Progenitor cell of endocrine pancreas (in vitro differentiated cells): ENCODE data around the gene CYP2R1. TPM values are rescaled to one million over a fixed set of nuclear protein-coding genes. Genes with fewer than 3 reads are reported as not detected.

Experiments
- DNase-seq: peaks from one replicate; pipeline ENCODE4 v3.0.0; 2021; ENCODE audit warnings: low spot score; ENCODE audit not compliant: unreplicated experiment
- H3K27ac Mint-ChIP-seq: 2 replicates; pipeline ENCODE4 v1.8.0; 2021; ENCODE audit warnings: mild to moderate bottlenecking, moderate library complexity, mixed read lengths
- H3K27me3 Mint-ChIP-seq: 2 replicates; pipeline ENCODE4 v1.8.0; 2021; ENCODE audit warnings: mixed read lengths
- H3K36me3 Mint-ChIP-seq: 2 replicates; pipeline ENCODE4 v1.8.0; 2022; ENCODE audit warnings: mixed read lengths; ENCODE audit not compliant: insufficient read depth
- H3K4me1 Mint-ChIP-seq: 2 replicates; pipeline ENCODE4 v1.8.0; 2021; ENCODE audit warnings: low read depth, mixed read lengths
- H3K4me3 Mint-ChIP-seq: 2 replicates; pipeline ENCODE4 v1.8.0; 2021; ENCODE audit warnings: low read depth, mild to moderate bottlenecking, moderate library complexity, mixed read lengths
- H3K9me3 Mint-ChIP-seq: 2 replicates; pipeline ENCODE4 v1.8.0; 2021; ENCODE audit warnings: low read depth, mixed read lengths
- total RNA-seq: library from RNA; stranded (reverse); gene quantifications from 2 replicates; pipeline ENCODE4 v1.2.1, GENCODE V29; 2021
- TF ChIP-seq, protein P1 (sequence below): fragments of 200-600 bp; sonication (generic); IDR thresholded peaks from one replicate; pipeline ENCODE4 v1.5.0; 2021; ENCODE audit warnings: antibody characterized with exemption, mild to moderate bottlenecking; ENCODE audit not compliant: unreplicated experiment

Gene CYP2R1
- total RNA-seq, 1 donor from 2014 or later = 14.9 TPM

GRCh38 chr11:14927146-14927545, 35.1 kb upstream of the CYP2R1 start:
- Mint-ChIP-seq H3K27ac (no peak overlapping the region), H3K36me3 (no peaks in the 10 kb centered on the region), H3K9me3 (no peaks in the 10 kb centered on the region), H3K4me3 (no peak overlapping the region), H3K4me1 (no peaks in the 10 kb centered on the region), H3K27me3 (peaks cover 7% of the 10 kb centered on the region)
- no peak for DNase-seq
- TF ChIP-seq, protein P1, sequence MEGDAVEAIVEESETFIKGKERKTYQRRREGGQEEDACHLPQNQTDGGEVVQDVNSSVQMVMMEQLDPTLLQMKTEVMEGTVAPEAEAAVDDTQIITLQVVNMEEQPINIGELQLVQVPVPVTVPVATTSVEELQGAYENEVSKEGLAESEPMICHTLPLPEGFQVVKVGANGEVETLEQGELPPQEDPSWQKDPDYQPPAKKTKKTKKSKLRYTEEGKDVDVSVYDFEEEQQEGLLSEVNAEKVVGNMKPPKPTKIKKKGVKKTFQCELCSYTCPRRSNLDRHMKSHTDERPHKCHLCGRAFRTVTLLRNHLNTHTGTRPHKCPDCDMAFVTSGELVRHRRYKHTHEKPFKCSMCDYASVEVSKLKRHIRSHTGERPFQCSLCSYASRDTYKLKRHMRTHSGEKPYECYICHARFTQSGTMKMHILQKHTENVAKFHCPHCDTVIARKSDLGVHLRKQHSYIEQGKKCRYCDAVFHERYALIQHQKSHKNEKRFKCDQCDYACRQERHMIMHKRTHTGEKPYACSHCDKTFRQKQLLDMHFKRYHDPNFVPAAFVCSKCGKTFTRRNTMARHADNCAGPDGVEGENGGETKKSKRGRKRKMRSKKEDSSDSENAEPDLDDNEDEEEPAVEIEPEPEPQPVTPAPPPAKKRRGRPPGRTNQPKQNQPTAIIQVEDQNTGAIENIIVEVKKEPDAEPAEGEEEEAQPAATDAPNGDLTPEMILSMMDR = no peak

- peaks cover 3% of the 10 kb centered on the region for H3K27me3 Mint-ChIP-seq
- TF ChIP-seq, protein P1 = no peak
- H3K36me3 Mint-ChIP-seq = no peaks in the 10 kb centered on the region
- no peak overlapping the region for H3K4me3 Mint-ChIP-seq
- no peaks in the 10 kb centered on the region for H3K9me3 Mint-ChIP-seq
- no peaks in the 10 kb centered on the region for H3K4me1 Mint-ChIP-seq
- no peak overlapping the region for H3K27ac Mint-ChIP-seq
- DNase-seq = no peak
These were observed 32.3 kb upstream of the CYP2R1 start for GRCh38 chr11:14924318-14924717.

DNA sequence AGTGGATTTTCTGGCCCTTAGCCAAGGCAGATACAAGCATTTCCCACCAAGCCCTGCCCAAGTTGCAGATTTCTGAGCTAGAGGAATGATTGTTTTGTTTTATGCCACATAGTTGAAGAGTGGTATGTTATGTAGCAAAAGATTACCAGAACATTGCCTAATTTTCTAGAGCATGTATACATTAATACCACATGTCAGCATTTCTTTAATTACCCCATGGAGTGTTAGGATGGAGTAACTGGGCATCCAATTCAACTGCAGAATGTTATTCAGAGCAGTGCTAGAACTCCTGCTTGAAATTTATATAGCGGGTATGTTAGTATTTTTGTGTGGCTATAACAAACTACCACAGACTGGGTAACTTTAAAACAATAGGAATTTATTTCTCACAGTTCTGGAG, 24.4 kb upstream of the CYP2R1 start:
- H3K4me3 Mint-ChIP-seq = no peak overlapping the region

GRCh38 chr11:14914536-14914935, 22.5 kb upstream of the CYP2R1 start:
- Mint-ChIP-seq H3K4me1 (no peaks in the 10 kb centered on the region), H3K27me3 (peaks cover 2% of the 10 kb centered on the region), H3K36me3 (no peaks in the 10 kb centered on the region), H3K4me3 (no peak overlapping the region), H3K27ac (no peak overlapping the region), H3K9me3 (no peaks in the 10 kb centered on the region)
- no peak for DNase-seq
- TF ChIP-seq, protein P1 = no peak

More for the DNA sequence above, 24.4 kb upstream of the CYP2R1 start:
- Mint-ChIP-seq H3K27ac (no peak overlapping the region), H3K9me3 (no peaks in the 10 kb centered on the region), H3K36me3 (no peaks in the 10 kb centered on the region), H3K27me3 (peaks cover 2% of the 10 kb centered on the region), H3K4me1 (no peaks in the 10 kb centered on the region)
- TF ChIP-seq, protein P1 = no peak
- DNase-seq = no peak

DNA sequence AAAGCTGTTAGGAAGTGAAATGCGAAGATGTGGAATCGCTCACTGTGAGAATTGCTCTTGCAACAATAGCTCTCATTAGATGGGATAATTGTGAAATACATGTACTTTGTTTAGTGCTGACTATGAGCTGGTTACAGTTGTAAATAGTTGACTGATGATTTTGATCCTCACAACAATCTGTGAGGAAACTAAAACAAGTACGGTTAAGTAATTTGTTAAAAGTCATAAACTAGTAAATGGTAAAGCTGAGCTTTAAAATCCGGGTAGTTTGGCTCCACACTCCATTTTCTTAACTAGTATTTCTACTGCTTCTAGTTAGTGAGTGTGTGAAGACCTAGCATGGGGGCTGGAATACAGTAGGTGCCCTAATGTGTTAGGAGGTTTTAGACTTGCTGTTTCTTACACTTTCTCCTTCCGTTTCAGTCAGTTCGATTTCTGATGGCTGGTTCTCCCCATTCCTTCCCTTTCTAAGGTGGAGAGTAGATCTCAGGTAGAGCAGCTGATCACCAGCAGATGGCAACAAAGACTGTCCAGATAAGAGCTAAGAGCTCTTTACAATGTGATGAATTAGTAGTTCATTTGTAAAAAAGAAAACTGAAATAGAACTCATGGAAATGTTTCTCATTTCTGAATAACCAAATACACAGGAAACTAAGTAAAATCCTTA, 16.3 kb upstream of the CYP2R1 start:
- Mint-ChIP-seq H3K4me3 (no peak overlapping the region), H3K4me1 (peaks cover 4% of the 10 kb centered on the region), H3K27ac (no peak overlapping the region), H3K36me3 (no peaks in the 10 kb centered on the region), H3K27me3 (peaks cover 5% of the 10 kb centered on the region), H3K9me3 (no peaks in the 10 kb centered on the region)
- DNase-seq = no peak
- TF ChIP-seq, protein P1 = peak; percentile 71
